ENCODE results near the gene HOXC10.

DNA sequence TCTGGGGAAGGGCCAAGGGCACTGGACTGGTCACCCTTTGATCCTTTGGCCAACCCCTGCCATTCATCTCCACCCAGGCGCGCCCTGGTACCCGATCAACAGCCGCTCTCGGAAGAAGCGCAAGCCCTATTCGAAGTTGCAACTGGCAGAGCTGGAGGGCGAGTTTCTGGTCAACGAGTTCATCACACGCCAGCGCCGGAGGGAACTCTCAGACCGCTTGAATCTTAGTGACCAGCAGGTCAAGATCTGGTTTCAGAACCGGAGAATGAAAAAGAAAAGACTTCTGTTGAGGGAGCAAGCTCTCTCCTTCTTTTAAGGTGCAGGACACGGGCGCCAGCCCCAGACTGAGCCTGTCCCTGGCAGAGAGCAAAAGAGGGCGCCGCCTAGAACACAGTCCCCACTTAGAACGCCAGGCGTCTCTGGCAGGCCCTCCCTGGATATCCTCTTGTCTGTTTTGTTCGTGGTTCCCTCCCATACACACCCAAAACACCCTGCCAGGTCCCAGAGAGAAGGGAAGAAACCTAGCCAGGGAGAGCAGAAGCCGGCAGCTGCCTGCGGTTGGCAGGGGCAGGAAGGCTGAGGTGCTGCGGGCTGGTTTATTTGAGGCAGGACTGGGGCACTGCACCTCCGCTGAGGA is 28.6 kb upstream of the HOXC10 start:
- TF ChIP-seq, protein P1, sequence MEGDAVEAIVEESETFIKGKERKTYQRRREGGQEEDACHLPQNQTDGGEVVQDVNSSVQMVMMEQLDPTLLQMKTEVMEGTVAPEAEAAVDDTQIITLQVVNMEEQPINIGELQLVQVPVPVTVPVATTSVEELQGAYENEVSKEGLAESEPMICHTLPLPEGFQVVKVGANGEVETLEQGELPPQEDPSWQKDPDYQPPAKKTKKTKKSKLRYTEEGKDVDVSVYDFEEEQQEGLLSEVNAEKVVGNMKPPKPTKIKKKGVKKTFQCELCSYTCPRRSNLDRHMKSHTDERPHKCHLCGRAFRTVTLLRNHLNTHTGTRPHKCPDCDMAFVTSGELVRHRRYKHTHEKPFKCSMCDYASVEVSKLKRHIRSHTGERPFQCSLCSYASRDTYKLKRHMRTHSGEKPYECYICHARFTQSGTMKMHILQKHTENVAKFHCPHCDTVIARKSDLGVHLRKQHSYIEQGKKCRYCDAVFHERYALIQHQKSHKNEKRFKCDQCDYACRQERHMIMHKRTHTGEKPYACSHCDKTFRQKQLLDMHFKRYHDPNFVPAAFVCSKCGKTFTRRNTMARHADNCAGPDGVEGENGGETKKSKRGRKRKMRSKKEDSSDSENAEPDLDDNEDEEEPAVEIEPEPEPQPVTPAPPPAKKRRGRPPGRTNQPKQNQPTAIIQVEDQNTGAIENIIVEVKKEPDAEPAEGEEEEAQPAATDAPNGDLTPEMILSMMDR (IDR thresholded peaks at IDR 0.05 in 4 of 5, conservative IDR thresholded peaks at IDR 0.05 in 1 of 5), result no peak
- TF ChIP-seq POLR2A (IDR thresholded peaks at IDR 0.05), result no peak

All from gastrocnemius medialis (tissue), 4 donors.